IMR-90 (cell line): ENCODE measurements around the gene CRACR2B.

Experiments
- CEBPB ChIP-seq: IDR thresholded peaks from 2 replicates; pipeline ENCODE4 v1.6.1; 2012; ENCODE audit warnings: low read depth, low read length, improper control_type of control experiment
- CTCF ChIP-seq: conservative IDR thresholded peaks from 2 replicates; pipeline ENCODE4 v1.5.1; 2012; ENCODE audit warnings: mild to moderate bottlenecking, low read depth, low read length, improper control_type of control experiment
- MAFK ChIP-seq: IDR thresholded peaks from 2 replicates; pipeline ENCODE4 v1.6.1; 2012; ENCODE audit warnings: low read depth, low read length, improper control_type of control experiment
- NFE2L2 ChIP-seq: fragments of 150-350 bp; IDR thresholded peaks from 2 replicates; pipeline ENCODE4 v1.6.1; 2016; ENCODE audit warnings: low read depth, mild to moderate bottlenecking, low read length
- POLR2A ChIP-seq: IDR thresholded peaks from 2 replicates; pipeline ENCODE4 v1.6.1; 2012; ENCODE audit warnings: mild to moderate bottlenecking, low read depth, low read length
- RAD21 ChIP-seq: IDR thresholded peaks from 2 replicates; pipeline ENCODE4 v1.6.1; 2012; ENCODE audit warnings: low read length, improper control_type of control experiment
- RFX5 ChIP-seq: IDR thresholded peaks from 2 replicates; pipeline ENCODE4 v1.8.0; 2012; ENCODE audit warnings: low read depth, mild to moderate bottlenecking, low read length, moderate library complexity
- SMC3 ChIP-seq: fragments of 150-350 bp; IDR thresholded peaks from 2 replicates; pipeline ENCODE4 v1.6.1; 2016; ENCODE audit warnings: low read depth, mild to moderate bottlenecking, antibody characterized with exemption, low read length, moderate library complexity

GRCh38 chr11:863023-863909 is 35.5 kb downstream of the CRACR2B start:
- TF ChIP-seq SMC3 (no peak), RAD21 (no peak), POLR2A (no peak), CTCF (no peak), NFE2L2 (no peak), CEBPB (no peak), RFX5 (no peak), MAFK (no peak)
